ENCODE results near the gene FANCM. TPM values are rescaled to one million over a fixed set of nuclear protein-coding genes. Genes with fewer than 3 reads are reported as not detected.

FANCM gene
- total and polyA plus RNA-seq, 9 of the 15 experiments (the other 6 are each of a cell fraction or from before 2014, with no cell fraction given), result 5.1 to 14.4 (median 6.2) TPM

- H3K27me3 ChIP-seq (ENCODE audit: control insufficient read depth in 2 of 2, insufficient read depth in 2 of 2, low read length in 2 of 2), result no peaks in the 10 kb centered on the region
- intact Hi-C loops (cut with micrococcal nuclease) (no loop called here), in situ Hi-C loops (cut with MboI) (no loop called here)
- BruUV-seq (replicated peaks), result no TSS peak
- H4K20me1 ChIP-seq (replicated peaks; ENCODE audit: control insufficient read depth, insufficient read depth, low read length), result no peaks in the 10 kb centered on the region
- 84% methylated on average over 3 of the region's 3 CpGs for WGBS (ENCODE audit: insufficient coverage, low coverage, missing lambda C conversion rate)
- no peak for FAIRE-seq
- no peak overlapping the region for H3K4me2 ChIP-seq (ENCODE audit: insufficient read depth, low read length)
- H3K27ac ChIP-seq (ENCODE audit: extremely low read depth, low read depth, low read length), result no peak overlapping the region
- no peaks in the 10 kb centered on the region for H3K79me2 ChIP-seq (ENCODE audit: control insufficient read depth, insufficient read depth, low read length)
- POLR2A ChIA-PET, result no interaction called here
- no peak overlapping the region for H3K4me3 ChIP-seq
- peaks cover 0 to 10% of the 10 kb centered on the region in 2 experiments; a peak in 2 of 5 replicates for H3K4me1 ChIP-seq (replicated peaks in 1 of 2; ENCODE audit: control insufficient read depth in 2 of 2, insufficient read depth in 2 of 2, low read length in 2 of 2)
- DNase-seq (ENCODE audit: extremely low read depth in 1 of 4, low spot score in 3 of 4), result no peak
- no peak for ATAC-seq
- H2AFZ ChIP-seq (ENCODE audit: low read depth, low read length), result no peak overlapping the region
- no peak overlapping the region for H3K9ac ChIP-seq (ENCODE audit: insufficient read depth in 1 of 2, low read depth in 2 of 2, low read length in 2 of 2)
- H3K36me3 ChIP-seq (ENCODE audit: control insufficient read depth, insufficient read depth, low read length), result peaks cover 57% of the 10 kb centered on the region; the same call in 2 of the 3 replicates
- no peaks in the 10 kb centered on the region for H3K9me1 ChIP-seq (ENCODE audit: control insufficient read depth, insufficient read depth, low read length)
- no peaks in the 10 kb centered on the region for H3K9me3 ChIP-seq (replicated peaks; ENCODE audit: control insufficient read depth, insufficient read depth, low read depth, low read length)
- TF ChIP-seq PHF21A (IDR thresholded peaks at IDR 0.05; ENCODE audit: borderline replicate concordance, low read depth), result no peak
- no peak for TF ChIP-seq GATAD2A (IDR thresholded peaks at IDR 0.05)
- TF ChIP-seq RBM15 (IDR thresholded peaks at IDR 0.05; ENCODE audit: insufficient read depth, low read length), result no peak
- no peak for TF ChIP-seq ZNF740 (CRISPR knock-in tag; IDR thresholded peaks at IDR 0.05)
- TF ChIP-seq ZNF740 (tag; IDR thresholded peaks at IDR 0.05), result no peak
- TF ChIP-seq ETV5 (CRISPR knock-in tag; IDR thresholded peaks at IDR 0.05; ENCODE audit: low read depth), result no peak
- CTCF ChIA-PET (ENCODE audit: low intra/inter-chr PET ratio), result no interaction called here
Measured at GRCh38 chr14:45123271-45123670, 12.5 kb upstream of the FANCM start.
